Activated CD8-positive, alpha-beta memory T cell treated with anti-CD3 and anti-CD28 coated beads for 24 hours (primary cell): ENCODE measurements around the gene DDIAS.
"Not testable (repeated sequence)": the region's sequence is repeated elsewhere in the genome, so short reads cannot be mapped to it uniquely, and the experiment has no call there.

Experiments
- DNase-seq: peaks from one replicate; pipeline ENCODE4 v3.0.0-alpha.2; 2020

Gene DDIAS

DNA sequence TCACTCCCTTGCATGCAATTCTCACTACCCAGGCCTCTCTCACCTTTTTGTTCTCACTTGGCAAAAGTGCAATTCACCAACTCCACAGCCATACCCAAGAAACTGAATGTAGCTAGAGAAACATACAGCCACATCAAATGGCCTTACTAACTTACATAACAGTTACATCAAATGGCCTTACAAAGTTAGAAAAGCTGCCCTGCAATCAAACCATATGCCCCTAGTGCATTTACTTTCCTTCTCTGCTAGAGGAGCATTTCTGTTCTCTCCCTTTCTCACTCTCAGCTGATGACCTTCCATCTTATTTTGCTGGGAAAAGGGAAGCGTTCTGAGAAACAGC is 11.6 kb upstream of the DDIAS start:
- DNase-seq = no peak

DNA sequence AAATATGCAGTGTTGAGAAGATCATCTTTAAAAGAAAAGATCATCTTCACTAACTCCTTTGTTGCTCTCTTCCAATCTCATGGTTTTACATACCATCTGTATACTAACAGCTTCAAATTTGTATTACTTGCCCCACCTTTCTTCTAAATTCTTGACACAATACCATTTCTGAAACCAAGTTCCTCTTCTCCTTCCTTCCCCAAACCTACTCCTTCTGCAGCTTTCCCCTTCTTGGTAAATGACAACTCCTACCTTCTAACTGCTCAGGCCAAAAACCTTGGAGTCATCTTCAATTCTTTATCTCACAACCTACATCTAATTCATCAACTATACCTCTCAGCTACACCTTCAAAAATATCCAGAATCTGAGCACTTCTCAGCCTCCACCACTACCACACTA is 10.6 kb upstream of the DDIAS start:
- DNase-seq = no peak

DNA sequence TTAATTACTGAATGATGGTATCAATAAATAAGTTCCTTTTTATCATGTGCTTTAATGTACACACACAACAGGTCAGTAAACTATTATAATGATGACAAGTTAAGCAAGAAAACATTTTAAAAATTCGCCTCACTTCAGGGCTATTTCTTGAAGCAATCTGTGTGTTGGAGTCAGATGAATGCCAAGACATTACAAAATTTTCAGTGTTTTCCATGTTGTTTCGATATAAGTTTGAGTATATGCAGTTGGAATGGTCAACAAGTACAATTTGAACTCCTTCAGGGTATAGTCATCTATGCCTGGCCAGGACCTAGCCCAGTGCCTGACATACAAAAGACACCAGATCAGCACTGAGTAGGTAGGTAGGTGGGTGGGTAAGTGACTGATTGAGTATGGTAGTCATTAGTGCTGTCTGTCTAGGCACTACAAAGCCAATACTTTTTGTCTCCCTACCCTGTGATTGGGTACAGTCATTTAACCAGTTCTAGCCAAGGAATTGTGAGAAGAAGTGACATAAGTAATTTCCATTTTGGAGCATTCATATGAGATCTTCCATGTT is 8.8 kb upstream of the DDIAS start:
- DNase-seq = no peak

DNA sequence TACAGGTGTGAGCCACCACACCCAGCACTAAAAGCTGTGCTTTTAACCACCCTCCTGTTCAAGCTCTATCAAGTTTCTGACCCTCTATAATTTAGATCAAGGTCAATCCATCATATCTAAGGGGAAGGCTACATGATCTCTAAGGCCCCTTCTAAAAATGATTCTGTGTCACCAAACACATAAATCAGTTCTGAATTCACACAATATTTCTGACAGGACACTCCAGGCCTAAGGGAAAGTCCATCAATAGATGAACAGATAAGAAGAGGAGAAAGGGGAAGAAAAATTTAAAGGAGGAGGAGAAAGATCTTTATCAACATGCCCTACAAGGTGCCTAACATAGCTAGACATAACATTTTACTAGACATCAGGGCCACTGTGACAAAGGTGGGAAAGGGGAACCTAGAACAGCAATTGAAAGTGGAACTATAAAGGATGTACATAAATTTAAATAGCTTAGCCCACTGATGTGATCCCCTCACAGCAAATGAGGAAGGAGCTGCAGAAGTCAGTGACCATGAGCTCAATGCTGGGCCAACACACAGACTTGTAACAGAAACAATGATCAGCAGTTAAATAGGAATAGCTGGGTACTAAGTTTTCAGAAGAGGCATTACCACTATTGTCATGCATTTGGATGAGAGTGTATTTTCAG is 6.0 kb upstream of the DDIAS start:
- no peak for DNase-seq

DNA sequence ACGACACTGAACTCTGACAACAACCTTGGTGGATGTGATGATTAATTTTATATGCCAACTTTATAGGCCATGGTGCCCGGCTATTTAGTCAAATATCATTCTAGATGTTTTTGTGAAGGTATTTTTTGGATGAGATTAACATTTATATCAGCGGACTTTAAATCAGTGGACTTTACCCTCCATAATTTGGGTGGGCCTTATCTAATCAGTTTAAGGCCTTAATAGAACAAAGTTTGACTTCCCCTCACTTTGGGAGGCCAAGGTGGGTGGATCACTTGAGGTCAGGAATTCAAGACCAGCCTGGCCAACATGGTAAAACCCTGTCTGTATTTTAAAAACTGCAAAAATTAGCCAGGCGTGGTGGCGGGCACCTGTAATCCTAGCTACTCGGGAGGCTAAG is 5.4 kb upstream of the DDIAS start:
- no peak for DNase-seq

DNA sequence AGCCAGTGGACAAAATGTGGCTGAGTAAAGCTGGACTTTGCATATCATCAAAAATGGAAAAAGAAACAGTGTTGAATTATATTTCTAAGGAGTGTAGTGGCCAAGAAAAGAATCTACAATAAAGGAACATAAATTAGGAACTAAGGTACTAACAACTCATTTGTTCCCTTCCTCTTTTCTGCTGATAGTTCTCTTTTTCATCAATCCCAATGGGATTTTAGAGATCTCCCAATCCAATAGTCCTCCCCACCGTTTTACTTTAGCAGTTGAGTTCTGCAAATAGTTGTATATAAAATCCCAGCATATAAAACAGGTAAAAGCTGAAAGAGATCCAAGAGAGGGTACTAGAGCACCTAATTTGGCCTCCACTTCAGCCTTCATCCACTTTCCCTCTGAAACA is 3.3 kb upstream of the DDIAS start:
- no peak for DNase-seq

DNA sequence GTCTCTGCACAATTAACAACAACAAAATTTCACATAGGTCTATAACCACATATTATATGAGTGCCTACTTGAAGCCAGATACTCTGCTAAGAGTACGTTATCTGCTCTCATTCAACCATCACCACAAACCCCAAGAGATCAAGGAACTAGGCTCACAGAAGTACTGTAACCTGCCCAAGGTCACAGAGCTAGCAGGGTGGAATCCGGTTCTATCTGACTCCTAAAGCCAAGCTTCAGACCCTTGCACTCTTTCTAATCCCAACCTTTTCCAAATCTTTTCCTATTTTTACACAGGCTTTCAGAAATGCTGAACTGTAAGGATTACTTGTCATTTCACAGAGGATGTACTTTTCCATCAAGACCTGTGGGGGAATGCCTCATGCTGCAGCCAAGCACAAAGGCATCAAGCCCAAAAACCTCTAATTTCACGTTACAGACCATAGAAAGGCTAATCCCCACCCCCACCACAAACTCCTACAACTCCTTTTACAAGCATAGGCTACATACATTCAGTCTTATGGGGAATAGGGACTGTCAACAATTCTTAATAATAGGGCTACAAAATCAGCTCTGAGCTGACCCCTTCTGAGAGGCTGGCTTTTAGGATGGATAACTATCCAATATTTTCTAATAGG is 2.2 kb upstream of the DDIAS start:
- no peak for DNase-seq

DNA sequence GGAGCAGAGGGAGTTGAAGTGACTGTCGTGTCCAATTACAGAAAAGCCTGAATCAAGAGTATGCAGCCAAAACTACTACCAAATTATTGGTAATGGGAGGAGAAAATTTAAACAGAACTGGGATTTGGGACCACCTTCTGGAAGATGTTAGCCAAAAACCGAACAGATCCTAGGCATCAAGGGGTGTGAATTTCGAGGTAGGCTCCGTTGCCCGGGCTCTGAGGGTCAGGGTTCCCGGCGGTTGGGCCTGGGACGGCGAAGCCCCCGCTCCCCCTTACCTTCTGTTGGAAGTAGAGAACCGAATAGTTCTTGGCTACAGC is 1.6 kb upstream of the DDIAS start:
- DNase-seq = no peak

DNA sequence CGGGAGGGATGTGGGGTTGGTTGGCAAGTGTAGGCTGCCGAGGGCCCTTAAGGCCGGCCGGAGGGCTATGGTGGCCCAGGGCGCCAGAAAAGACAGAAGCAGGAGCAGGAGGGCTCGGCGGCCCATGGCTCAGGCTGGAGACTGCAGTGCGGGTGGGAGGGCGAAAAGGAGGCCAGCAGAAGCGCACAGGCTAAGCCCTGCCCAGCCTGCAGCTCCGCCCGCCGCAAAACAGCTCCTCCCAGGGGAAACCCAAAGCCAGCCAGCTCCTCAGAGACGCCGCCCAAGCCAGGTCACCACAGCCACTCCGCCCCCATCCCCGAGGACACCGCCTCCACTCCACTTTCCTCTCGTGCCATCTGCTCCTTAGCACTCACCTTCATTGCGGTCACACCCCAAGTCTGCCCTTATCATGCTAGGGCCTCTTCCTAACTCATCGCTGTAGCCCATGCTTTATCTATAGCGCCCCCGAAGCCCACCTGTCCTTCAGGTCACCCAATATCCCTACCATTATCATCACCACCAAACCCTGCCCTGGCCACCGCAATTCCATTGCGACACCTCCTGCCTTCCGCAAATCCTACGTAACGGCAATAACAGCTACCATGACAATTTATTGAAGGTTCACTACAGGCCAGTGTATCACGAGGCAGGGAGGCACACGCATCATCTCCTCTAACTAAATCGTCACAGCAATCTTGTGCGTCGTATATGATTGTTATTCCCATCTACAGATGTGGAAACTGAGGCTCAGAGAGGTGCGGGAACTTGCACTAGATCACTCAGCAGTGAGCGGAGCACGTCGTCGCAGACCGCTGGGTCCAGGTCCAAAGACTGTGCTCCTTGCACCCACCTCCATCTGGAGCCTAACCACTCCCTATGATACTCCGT is 1.0 kb upstream of the DDIAS start, which contains the start of gene PRCP:
Gene PRCP, minus strand, starts transcription at position 154 of the 888 bp plus-strand sequence. Its CDS starts 28 bp downstream, at position 126.
- DNase-seq = peak; percentile 95

DNA sequence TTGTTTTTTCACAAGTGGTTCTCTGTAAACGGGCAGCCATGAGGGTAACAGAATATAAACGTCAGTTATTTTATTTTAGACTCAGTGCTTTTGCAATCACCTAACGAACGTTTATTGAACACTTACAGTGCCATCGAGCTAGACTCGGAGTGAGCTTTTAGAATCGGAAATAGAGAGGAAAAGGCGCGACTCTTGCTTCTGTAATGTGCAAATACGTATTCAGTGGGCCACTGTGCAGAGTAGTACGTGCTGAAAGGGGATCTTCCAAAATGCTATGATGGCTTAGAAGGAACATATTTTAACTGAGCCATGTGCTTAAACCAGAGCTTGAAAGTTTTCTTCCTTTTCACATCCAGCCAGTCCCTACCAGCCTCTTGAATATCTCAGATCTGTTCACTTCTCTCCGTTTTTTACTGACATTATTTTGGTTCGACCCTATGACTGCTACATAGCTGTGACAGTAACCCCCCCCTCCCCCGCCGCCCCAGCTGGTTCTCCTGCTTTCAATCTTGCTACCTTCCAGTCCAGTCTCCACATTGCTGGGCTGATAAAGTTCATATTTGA is 468 bp downstream of the DDIAS start:
- DNase-seq = no peak

DNA sequence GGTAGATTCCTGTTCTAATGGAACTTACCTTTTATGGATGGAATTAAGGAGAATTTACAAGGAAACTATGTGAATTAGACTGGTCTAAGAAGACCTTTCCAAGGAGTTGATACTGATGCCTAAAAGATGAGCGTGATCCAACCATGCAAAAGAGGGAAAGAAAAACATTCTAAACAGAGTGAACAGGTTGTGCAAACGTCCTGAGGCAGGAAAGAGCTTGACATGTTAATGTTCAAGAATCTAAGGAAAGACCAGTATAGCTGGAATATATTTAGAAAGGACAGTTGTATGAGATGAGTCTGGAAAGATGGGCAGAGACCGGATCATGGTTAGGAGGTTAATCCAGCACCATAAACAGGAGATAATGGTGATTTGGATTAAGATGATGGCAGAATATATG is 1.3 kb downstream of the DDIAS start:
- no peak for DNase-seq

DNA sequence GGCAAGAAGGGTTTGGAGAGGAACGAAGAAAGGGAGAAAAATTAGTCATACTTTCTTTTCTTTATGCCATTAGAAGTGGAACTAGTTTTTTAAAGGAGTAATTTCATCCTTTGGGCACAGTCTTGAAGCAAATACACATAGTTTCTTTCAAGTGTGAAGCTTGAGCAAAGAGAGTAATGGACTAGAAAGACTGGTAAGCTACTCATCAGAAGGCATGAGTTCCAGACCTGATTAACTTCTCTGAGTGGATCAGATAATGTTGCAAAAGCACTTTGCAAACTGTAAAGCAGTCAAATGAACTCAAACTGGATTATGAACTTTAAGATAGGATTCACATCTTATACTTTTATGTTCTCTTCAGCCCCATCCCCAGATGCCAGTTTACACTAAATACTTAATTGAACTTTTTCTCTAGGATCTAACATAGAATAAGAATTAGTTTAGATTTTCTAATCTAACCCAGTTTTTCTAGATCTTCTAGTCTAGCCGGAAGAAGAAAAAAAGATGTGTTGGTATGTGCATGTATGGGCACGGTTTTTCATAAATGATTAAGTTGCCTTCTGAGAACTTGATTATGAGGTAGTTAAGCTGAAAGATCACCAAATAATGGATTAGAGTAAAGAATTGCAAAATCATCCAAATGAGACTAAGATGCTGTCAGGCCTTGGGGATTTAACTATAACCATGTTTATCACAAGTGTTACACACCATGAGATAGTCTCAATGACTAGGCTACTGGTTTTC is 2.5 kb downstream of the DDIAS start:
- no peak for DNase-seq

DNA sequence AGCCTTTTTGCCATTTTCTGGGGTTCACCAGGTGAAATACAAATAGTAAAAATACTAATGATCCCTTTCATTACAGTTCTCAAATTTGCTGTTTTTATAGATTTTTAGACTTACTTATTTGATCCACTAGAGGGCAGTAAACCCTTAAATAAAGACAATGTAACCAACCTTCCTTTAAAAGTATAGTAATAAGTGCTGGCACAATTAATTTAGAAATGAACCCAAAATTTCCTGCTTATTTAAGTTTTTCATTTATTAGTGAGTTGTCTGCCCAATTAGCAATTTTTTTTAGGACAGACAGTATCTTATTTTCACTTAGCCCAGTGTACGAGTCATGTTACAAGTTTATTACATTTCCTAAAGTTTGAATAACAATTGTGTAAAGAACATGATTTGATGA is 4.7 kb downstream of the DDIAS start:
- no peak for DNase-seq

DNA sequence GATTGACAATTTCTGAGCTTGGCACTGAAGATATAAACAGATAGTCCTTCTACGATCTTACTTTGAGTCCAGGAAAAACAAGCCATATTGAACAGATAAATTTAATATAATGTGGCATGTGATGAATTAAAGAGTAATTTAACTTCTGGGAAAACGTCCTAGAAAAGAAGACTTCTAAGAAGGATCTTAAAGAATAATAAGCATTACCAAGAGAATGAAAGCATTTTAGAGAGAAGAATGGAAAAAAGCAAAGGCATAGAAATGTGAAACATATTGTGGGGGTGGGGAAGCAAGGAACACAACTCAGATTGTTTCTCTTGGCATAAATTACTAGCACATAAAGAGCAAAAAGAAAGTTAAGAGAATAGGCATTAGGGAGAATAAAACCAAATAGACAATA is 5.4 kb downstream of the DDIAS start:
- no peak for DNase-seq

DNA sequence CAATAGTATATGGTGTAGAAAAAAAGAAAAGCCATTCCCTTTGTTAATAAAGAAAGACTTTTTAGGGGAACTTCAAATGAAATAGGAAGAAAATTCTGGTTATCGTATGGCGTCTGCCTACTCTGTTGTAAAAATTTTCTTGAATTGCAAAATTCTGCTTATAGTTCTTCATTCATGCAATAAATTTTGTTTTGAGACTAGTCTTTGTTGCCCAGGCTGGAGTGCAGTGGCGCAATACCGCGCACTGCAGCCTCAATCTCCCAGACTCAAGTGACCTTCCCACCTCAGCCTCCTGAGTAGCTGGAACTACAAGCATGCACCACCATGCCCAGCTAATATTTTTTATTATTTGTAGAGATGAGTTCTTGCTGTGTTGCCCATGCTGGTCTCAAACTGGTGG is 5.8 kb downstream of the DDIAS start:
- no peak for DNase-seq

DNA sequence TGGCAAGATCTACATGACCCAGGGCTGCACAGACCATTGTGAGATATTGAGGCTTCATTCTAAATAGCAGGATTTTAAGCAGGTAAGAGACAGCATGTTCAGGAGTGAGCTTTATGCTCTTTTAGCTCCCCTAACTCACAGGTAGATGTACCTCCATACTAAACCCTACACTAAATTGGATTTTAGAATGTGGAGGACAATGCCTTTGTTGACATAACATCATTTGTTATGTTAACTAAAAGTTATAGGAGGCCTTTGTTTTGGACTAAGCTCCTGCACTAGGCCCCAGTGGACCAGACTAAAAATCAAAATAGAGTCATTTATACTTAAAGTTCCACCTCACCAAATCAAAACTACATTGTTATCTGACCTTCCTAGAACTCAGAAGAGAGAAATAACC is 6.8 kb downstream of the DDIAS start:
- DNase-seq = no peak

DNA sequence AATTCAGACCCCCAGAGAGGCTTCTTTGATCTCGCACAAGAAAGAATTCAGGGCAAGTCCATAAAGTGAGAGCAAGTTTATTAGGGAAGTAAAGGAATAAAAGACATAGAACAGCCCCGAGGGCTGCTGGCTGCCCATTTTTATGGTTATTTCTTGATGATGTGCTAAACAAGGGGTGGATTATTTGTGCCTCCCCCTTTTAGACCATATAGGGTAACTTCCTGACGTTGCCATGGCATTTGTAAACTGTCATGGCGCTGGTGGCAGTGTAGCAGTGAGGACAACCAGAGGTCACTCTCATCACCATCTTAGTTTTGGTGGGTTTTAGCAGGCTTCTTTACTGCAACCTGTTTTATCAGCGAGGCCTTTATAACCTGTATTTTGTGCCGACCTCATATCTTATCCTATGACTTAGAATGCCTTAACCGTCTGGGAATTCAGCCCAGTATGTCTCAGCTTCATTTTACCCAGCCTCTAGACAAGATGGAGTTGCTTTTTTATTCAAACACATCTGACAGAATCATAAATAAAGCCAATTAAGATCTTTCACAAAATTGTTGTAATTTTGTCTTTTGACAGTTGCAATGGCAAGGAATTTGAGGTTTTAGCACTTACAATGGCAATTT is 7.6 kb downstream of the DDIAS start:
- DNase-seq = no peak

DNA sequence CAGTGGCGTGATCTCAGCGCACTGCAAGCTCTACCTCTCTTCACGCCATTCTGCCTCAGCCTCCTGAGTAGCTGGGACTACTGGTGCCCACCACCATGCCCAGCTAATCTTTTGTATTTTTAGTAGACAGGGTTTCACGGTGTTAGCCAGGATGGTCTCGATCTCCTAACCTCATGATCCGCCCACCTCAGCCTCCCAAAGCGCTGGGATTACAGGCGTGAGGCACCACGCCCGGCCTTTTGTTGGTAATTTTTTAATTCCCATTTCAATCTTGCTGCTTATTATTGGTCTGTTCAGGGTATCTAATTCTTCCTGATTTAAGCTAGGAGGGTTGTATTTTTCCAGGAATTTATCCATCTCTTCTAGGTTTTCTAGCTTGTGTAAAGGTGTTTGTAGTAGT is 18.2 kb downstream of the DDIAS start:
- DNase-seq = not testable (repeated sequence)

DNA sequence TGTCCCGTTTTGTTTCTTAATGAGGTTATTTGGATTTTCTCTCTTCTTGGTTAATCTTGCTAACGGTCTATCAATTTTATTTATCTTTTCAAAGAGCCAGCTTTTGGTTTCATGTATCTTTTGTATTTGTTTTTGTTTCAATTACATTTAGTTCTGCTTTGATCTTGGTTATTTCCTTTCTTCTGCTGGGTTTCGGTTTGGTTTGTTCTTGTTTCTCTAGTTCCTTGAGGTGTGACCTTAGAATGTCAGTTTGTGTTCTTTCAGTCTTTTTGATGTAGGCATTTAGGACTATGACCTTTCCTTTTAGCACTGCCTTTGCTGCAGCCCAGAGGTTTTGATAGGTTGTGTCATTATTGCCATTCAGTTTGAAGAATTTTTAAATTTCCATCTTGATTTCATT is 18.7 kb downstream of the DDIAS start:
- DNase-seq = not testable (repeated sequence)

DNA sequence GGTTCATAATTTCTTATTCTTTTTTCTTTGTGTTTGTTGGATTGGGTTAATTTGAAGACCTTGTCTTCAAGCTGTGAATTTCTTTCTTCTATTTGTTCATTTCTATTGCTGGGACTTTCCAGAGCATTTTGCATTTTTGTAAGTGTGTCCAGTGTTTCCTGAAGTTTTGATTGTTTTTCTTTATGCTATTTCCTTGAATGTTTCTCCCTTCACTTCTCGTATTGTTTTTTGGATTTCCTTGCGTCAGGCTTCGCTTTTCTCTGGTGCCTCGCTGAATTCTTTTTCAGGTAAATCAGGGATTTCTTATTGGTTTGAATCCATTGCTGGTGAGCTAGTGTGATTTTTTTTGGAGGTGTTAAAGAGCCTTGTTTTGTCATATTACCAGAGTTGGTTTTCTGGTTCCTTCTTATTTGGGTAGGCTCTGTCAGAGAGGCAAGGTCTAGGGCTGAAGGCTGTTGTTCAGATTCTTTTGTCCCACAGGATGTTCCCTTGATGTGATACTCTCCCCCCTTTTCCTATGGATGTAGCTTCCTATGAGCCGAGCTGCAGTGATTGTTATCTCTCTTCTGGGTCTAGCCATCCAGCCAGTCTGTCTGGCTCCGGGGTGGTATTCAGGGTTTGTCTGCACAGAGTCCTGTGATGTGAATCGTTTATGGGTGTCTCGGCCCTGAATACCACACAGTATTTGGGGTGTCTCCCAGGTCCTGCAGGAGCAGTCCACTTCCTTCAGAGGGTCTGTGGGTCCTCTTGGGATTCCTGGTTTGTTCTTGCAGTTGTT is 21.0 kb downstream of the DDIAS start:
- DNase-seq = not testable (repeated sequence)

DNA sequence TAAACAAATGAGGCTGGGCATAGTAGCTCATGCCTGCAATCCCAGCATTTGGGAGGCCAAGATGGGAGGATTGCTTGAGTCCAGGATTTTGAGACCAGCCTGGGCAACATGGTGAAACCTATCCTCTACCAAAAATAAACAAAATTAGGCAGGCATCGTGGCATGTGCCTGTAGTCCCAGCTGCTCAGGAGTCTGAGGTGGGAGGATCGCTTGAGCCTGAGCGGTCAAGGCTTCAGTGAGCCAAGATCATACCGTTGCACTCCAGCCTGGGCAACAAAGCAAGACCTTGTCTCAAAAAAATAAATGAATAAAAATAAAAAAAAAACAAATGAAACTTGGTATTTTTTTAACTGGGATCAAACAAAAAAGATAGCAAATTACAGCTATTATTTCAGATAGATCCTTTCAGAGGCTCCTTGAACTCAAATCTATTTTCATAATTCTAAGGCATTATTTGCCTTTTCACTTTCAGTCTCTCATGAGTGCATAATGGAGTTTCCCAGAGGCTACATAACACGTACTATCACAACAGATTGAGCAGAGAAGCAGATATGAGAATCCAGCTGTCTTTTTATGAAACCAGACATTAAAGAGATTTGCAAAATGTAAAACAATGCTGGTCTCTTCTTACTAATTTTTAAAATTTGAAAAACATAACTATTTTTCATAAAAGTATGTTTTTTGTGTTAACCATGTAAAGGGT is 23.1 kb downstream of the DDIAS start:
- DNase-seq = no peak
